Middle frontal gyrus (tissue), 1 donor: ENCODE data around the gene GFAP.
A peak's percentile ranks its signal among the peaks of the same experiment; 100 is the strongest.

Experiments
- DNase-seq: peaks from one replicate; pipeline ENCODE4 v3.0.0-alpha.2; 2015; ENCODE audit warnings: low spot score; ENCODE audit errors: extremely low spot score

The GFAP gene

DNA sequence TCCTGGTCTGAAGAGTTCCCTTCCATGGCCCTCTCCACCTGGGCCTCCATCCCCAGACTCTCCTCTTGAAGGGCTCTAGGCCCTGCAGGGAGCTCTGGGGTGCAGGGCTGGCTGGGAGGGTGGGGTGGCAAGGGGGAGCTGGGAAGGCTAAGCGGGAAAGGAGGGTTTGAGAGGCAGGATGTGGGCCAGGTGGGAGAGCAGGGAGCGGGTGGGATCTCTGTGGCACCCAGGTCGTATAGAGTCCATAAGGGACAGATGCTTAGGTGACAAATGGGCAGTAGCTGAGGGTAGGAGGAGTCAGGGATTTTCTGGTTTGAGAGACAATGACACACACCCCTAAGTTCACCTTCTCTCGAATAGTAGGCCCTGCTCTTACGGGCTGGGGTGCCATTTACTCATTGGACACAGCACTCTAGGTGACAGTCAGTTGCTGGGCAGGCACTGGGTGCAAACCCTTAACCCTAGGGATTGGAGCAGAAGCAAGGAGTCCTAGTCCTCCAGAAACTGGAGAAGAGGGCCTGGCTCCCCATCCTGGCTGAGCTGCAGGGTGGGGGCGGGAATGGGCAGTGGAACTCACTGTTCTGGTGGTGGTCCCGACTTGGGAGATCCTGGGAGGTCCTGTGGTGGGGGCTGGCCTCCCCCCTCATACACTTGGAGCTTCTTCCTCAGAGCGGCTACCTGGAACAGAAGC is 16.9 kb upstream of the GFAP start:
- DNase-seq = no peak

DNA sequence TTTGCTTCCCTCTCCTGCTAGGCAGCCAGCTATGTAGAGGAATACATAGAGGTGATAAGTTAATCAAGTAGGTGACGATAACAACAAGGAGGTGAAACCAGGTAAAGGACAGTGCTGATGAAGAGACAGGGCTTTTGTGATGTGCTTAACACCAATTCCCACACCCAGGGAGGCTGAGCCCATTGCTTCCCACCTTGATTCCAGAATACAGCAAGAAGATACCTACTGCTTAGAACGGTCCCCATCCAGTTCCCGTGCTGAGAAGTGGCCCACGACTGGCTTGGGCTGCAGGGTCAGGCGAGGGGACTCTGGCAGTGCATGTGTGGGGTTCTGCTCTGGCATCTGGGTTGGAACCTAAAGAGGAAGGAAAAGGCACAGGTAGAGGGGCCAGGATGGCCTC is 16.1 kb upstream of the GFAP start:
- DNase-seq = no peak

DNA sequence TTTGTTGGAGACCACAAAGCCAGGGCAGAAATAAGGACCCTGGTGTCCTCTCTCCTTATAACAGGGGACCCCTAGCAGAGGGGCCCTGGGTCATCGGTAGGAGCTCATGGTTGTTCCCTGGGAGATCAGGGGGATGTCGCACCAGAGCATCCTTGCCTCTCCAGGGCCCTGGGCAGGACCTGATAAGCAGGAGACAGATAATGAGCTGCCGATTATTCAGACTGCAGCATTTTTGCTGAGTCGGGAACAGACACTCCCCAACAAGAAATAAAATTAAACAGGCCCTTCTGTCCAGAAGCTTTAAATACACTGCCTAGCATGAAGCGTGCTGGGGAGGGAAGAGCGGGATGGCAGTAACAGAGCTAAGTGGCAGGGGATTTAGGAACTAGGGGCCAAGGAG is 15.4 kb upstream of the GFAP start:
- no peak for DNase-seq

DNA sequence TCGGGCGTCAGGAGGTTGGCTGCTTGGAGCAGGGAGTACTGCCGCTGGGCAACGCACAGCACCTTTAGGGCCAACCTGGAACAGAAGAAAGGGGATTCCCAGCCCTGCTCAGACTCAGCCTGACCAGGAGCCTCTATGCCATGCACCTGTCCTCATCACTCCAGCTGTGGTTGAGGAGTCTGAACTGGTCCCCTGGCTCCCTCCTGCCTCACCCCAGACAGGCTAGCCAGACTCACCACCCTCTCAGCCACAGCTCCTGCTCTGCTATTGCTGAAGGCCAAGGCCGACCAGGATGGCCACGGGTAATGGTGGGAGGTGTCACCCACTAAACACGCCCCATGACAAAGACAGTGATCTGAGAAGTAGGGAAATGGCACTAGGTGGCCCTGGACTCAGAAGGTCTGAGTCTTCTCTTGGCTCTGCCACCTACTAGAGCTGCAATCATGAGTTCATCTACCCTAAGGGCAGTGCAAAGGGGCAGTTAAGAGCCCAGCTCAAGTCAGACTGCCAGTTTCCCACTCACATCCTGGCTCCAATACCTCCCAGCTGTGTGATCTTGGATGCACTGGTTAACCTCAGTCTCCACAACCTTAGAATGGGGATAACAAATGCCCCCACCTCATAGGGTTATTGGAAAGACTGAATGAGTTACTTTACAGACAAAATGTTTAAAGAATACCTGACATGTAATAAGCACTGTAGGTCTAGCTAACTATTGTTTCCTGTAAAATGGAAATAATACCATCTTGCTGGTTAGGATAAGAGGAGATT is 13.8 kb upstream of the GFAP start:
- DNase-seq = no peak

DNA sequence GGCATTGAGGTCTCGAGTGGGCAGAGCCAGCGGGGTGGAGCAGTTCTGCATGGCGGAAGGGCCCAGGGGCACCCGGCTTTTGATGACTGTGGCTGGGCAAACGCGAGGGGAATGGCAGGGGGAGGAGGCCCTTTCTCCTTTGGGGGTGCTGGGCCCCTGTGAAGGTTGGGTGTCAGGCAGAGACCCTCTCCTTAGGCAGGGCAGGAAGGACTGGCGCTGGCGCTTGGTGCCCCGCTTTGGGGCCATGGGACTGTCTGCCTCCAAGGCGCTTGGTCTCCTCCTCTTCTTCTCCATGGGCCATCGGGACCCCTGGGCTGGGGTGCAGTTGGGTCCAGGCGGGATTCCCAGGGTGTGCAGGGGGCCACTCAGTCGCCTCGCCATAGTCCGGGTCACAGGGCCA is 12.8 kb upstream of the GFAP start:
- DNase-seq = no peak

DNA sequence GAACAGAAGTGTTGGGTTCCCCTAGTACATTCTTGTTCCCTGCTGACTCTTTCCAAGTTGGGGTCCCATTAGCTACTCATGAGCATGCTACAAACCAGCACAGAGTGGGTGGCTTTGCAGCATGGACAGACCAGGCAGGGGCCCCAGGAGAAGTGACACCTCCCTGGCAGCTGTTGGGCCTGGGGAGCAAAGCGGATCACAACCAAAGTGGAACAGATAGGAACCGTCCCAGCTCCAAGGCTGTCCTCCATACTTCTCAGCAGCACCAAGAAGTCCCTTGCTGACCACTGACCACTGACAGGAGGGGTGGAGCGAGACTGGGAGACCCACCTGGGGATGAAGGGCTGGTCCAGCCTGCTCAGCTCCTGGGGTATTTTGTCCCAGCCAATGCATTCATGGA is 12.4 kb upstream of the GFAP start:
- DNase-seq = no peak

DNA sequence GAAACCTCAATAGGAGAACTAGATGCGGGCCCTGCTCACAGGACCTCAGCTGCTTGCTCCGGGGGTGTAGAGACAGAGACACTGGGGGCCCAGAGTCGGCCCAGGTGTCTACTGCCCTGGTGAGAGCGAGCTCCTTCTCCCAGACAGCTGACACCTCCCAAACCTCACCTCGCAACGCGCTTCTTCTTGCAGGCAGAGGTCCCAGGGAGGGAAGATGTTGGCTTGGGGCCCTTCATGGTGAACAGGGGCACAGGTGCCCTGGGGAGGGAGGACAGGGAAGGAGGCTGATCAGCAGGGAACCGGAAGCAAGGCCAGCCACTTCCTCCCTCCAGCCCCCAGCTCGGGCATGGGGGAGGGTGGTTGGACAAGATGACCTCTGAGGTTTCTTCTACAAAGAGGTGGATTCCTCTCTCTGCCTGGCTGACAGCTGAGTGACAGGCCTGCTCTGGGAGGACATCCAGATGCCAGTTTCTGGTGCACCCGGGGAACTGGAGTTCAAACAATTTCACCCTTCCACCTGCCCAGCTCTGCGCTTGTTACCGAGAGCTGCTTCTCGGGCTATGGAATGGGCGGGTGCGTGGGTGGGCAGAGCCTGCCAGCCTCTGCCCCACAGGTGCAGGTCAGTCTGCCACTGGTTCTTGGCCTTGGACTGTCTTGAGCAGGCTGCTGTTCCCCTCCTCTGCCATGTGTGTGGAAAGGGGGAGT is 11.7 kb upstream of the GFAP start:
- DNase-seq = no peak

DNA sequence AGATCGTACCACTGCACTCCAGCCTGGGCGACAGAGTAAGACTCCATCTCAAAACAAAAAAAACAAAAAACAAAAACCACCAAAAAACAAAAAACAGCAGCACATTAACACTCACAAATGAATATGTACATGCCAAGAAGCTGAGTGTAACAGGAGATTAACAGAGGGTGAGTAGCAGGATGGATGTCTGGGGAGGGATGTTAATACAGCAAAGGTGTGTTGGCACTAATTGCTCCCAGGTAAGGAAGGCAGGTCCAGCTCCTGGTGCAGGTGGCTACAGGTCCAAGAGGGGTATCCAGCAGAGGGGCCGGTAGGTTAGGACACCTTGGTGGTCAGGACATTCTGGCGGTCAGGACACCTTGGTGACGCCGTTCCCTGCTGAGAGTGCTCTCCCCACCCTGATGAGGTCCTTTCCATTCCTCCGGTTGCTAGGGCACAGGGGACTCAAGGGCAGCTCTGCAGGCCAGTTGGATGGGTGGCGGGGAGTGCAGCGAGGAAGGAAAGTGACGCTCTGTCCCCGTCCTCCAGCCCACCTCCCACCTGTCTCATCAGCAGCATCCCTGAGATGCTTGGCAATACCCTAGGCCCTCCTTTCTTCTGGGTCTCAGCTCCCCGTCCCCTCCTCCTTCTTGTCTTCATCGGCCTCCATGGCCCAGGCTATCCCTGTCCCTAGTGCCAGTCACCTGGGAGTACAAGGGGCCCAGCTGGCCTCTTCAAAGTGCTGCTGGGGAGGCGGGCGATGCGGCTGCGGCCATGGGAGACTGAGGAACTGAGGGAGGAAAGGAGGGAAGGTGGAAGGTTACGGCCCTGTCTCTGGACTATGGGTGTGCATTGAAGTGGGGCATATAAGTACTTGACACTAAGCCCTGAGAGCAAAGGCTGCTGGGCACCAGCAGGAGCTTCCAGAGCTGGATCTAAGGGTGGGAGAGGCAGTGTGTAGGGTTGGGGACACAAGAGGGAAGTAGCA is 10.7 kb upstream of the GFAP start:
- DNase-seq = no peak

DNA sequence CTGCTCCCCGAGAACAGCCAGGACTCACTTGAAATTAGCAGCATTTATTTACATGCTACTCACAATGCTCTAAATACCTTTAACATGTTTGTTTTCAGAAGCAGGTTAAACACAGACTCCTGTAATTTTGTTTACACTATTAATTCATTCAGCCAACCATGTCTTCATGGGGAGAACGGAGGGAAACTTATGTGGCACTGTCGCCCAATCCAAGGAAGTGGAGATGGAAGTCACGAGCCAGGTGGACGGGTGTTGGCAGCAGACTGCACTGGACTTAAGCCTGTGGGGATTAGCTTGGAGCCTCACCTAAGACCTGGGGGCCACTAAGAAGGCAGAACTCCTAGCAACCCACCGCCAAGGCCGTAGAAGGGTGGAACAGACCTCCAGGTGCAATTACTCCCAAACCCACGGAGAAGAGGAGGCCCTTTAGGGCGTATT is 8.8 kb upstream of the GFAP start:
- DNase-seq = no peak

DNA sequence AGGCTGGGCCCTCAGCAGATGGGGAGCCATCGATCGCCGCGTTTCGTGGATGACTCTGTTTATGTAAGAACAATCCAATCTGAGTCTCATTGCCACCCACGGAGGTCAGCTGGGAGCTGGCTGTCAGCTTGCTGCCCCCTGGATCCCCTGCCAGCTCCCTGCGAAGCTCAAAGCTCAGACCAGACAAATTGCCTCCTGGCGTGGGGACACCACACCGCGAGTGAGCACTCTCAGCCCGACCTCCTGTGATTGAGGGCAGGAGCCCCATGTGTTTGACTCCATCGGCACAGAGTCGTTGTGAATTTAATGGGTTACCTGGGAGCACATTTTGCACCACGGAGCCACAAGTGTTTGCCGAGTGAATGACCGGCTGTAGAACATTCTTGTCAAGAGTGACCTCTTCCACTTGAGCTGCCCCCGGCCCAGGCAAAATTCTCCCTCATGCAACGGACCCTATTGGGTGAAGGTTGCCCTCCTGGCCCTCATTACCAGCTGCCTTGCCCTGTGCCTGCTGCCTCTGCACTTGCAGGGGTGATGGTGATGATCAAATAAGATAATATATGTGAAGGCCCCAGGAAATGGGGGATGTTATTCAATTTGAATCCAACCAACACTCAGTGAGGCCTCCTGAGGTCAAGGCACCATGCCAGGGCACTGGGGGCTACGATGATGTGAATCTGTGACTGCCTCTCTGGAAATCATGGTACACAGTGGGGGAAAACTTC is 7.6 kb upstream of the GFAP start:
- no peak for DNase-seq

DNA sequence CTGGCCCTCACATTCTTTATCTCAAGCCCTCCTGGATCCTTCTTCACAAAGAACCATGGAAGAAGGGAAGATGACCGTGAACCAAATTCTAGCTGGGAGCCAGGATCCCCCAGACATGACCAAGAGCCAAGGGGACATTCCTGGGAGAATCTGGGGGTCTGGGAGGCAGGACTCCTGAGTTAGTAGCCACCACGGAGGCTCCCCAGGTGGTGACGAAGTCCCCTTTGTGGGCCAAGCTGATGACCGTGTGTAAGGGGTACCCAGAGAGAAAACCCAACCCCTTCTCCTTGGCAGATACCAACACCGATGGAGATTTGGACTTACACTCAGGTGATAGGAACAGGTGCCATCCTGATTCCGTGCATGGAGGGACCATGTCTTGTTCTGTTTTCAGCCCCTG is 6.8 kb upstream of the GFAP start:
- DNase-seq = no peak

DNA sequence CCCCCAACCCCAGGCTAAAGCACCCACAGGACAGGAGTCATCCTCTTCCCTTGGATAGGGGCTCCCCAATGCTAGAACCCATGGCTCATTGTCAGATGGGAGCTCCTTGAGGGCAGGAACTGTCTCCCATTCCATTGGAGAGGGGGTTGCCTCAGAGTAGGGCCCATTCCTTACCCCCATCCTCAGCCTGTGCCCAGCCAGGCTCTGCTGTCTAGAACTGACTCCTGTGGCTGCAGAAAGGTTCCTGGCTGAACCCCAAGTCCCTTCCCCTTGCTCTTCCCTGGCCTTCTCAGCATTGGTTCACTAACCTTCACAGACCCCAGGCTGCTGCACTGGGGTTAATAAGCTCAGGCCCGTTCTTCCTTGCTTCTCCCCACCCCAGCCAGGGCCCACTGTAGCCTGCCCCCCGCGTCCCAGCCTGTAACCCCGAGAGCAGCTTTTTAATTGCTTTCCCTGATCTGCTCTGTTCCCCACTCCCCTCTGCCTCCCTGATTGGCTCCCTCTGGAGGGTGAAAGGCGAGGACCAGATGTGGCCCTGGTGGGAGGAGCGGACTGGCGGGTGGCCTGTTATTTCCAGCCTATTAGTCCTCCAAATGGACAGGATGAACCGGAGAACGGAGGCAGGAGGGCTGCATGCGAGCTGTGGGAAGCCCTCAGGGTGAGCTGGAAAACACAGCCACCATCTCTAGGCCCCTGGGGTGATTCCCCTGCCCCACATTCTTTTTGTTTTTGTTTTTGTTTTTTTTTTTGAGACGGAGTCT is 6.0 kb upstream of the GFAP start:
- no peak for DNase-seq

DNA sequence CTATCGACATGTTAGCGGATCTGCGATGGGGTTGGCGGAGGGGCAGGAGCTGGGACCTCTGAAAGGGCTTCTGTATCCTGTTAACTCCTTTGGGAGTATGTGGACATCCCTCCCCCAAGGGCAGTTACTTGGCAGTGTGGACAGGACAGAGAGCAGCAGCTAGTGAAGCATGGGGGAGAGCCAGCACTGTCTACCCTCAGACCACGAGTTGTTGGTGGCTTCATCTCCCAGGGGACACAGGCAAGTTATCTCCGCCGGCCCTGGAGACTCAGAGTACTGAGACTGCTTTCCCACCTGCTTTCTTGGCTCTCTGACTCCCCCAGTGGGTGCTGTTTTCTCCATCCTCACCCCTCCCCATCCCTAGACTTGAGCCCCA is 5.3 kb upstream of the GFAP start:
- DNase-seq = no peak

DNA sequence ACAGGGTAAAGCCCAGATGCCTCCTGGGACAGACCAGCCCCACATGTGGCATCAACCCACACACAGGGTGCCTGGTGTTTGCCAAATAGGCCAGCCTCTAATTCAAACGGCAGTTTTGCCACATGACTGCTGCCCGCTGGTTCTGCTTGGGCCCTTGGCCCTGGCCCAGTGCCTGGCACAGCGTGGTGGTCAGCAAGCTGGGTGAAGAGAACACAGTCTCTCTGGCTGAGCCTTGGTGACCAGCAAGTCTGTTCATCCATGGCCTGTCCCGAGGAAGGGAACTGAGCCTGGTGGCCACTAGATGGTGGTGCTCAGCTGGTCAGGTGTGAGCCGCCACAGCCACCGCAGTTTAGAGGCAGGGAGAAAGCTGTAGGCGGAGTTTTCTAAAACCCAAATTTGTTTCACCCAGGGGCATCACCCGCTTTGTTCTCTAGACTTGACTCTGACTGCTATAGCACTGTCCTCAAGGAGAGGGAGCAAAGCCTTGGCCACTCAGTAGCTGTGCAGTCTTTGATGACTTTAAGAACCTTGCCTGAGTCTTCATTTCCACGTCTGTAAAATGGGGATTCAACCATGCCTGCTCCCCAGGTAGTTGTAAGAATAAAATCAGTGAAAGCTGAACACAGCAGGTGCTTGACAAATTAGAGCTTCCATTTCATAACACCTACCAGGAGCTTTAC is 4.7 kb upstream of the GFAP start:
- DNase-seq = peak; percentile 68

DNA sequence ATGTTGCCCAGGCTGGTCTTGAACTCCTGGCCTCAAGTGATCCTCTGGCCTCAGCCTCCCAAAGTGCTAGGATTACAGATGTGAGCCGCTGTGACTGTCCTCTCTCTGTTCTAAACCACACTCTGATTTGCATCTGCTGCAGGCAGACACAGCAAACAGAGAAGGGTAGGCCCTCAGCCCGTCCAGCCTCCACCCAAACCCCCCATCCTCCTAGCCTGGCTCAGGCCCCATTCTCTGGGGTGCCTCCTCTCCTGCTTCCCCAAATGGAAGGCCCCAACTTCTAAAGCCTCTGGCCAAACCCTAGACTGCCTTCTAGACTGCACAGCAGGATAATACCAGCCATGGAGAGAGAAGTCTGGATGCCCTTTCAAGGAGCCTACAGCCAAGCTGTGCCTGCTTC is 4.1 kb upstream of the GFAP start:
- no peak for DNase-seq

DNA sequence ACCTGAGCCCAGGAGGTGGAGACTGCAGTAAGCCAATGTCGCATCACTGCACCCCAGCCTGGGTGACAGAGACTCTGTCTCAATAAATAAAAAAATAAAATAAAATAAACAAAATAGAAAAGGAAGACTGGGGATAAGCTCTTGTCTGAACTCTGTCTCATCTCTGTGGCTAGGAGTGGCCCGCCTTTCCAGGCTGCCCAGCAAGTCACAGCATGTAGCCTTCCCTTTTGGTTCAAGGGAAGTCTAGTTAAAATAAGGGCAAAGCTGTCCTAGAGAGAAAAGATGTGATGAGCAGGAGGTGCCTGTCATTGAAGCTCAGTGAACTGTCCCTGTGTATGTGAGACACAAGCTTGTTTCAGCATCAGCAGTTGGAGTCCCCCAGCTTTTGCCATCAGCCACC is 2.7 kb upstream of the GFAP start:
- no peak for DNase-seq

DNA sequence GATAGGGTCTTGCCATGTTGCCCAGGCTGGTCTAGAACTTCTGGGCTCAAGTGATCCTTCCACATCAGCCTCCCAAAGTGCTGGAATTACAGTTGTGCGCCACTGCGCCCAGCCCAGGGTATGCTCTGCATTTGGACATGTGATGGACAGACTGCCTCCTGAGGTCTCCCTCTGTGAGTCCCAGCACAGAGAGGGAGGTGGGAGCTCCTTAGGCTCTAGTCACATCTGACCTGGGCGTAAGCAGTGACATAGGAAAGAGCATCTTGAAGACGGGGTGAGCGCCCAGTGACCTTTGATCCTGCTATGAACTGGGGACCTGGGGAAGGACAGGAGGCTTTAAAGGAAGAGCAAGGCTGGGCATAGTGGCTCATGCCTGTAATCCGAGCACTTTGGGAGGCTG is 2.2 kb upstream of the GFAP start:
- no peak for DNase-seq

DNA sequence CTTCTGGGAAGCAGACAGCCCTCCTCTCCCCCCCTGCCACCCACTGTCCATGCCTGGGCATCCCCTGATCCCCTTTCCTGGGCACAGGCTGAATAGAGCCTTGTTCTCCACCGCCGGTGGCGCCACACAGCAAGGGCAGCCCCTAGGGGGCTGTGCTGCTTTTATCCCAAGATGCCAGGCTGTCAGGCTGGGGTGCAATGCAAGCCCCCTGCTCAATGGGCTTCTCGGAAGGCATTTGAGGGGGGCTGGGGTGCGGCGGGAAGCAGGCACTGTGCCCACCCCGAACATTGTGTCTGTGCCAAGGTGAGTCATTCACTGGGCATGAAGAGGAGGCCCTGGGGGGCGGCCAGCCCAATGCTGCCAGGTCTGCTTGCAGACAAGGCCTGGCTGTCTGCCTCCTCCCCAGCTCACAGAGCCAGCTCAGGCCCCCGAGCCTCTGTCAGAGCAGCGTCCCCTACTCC is 1.5 kb upstream of the GFAP start:
- DNase-seq = no peak
